Skeletal muscle tissue (tissue), 4 donors: Measurements from ENCODE around the gene THAP7. TPM values are rescaled to one million over a fixed set of nuclear protein-coding genes. Genes with fewer than 3 reads are reported as not detected.
A peak's percentile ranks its signal among the peaks of the same experiment; 100 is the strongest.

Experiments
- H3K27ac ChIP-seq: one replicate; pipeline ENCODE4 v1.7.0; 2013; ENCODE audit warnings: mild to moderate bottlenecking, low read depth, low read length, inconsistent platforms
- H3K27me3 ChIP-seq, 3 donors: one replicate each; pipeline ENCODE4 v1.7.0; 2013; ENCODE audit warnings: low read length in 3 of 3; ENCODE audit not compliant: control insufficient read depth in 3 of 3, insufficient read depth in 3 of 3
- H3K36me3 ChIP-seq, 3 donors: one replicate each; pipeline ENCODE4 v1.7.0; 2013; ENCODE audit warnings: low read length in 3 of 3; ENCODE audit not compliant: control insufficient read depth in 3 of 3, insufficient read depth in 3 of 3
- H3K4me1 ChIP-seq, 3 donors: one replicate each; pipeline ENCODE4 v1.7.0; 2013; ENCODE audit warnings: low read length in 3 of 3, mild to moderate bottlenecking in 3 of 3; ENCODE audit not compliant: control insufficient read depth in 3 of 3, insufficient read depth in 3 of 3
- H3K4me3 ChIP-seq, 3 donors: one replicate each; pipeline ENCODE4 v1.7.0; 2013; ENCODE audit warnings: low read length in 3 of 3
- H3K9ac ChIP-seq, 3 donors: one replicate each; pipeline ENCODE4 v1.7.0; 2013; ENCODE audit warnings: low read length in 3 of 3, mild to moderate bottlenecking in 3 of 3, moderate library complexity in 2 of 3, low read depth in 1 of 3
- H3K9me3 ChIP-seq, 3 donors: one replicate each; pipeline ENCODE4 v1.7.0; 2013; ENCODE audit warnings: low read length in 3 of 3; ENCODE audit not compliant: control insufficient read depth in 3 of 3
- total RNA-seq: library from RNA; depleted of rRNA; stranded (reverse); fragments of >200 nt; gene quantifications from one replicate; pipeline ENCODE4 v1.2.3, GENCODE V29; 2014
- donor health status: Osteomylitis.

THAP7 gene
- total RNA-seq, 1 donor from 2014 or later = 15.7 TPM

- H3K9me3 ChIP-seq = no peaks in the 10 kb centered on the region
- no peaks in the 10 kb centered on the region for H3K4me1 ChIP-seq
- H3K4me3 ChIP-seq = no peak overlapping the region
- no peaks in the 10 kb centered on the region for H3K36me3 ChIP-seq
- H3K9ac ChIP-seq = peak overlapping the region in 1 of 3 donors; percentile 12
- H3K27me3 ChIP-seq = peaks cover 2 to 8% (median 7%) of the 10 kb centered on the region in 3 donors
- no peak overlapping the region for H3K27ac ChIP-seq
These were observed 30.8 kb downstream of the THAP7 start for GRCh38 chr22:20970939-20971657.

- H3K9ac ChIP-seq = no peak overlapping the region
- H3K27ac ChIP-seq = no peak overlapping the region
- no peak overlapping the region for H3K4me3 ChIP-seq
- H3K4me1 ChIP-seq = peaks cover 0 to 5% (median 3%) of the 10 kb centered on the region in 3 donors
- peaks cover 13 to 20% (median 16%) of the 10 kb centered on the region in 3 donors for H3K27me3 ChIP-seq
- H3K36me3 ChIP-seq = no peaks in the 10 kb centered on the region
- no peaks in the 10 kb centered on the region for H3K9me3 ChIP-seq
These were observed 33.5 kb downstream of the THAP7 start for GRCh38 chr22:20968281-20968977.

- no peak overlapping the region for H3K27ac ChIP-seq
These were observed 34.2 kb downstream of the THAP7 start for GRCh38 chr22:20967697-20968211.

GRCh38 chr22:20966883-20967696, 34.8 kb downstream of the THAP7 start, which contains the start of gene AIFM3:
AIFM3 (plus strand) TSS chr22:20967255; CDS start chr22:20967945, 690 bp downstream.
- Histone ChIP-seq H3K27ac (no peak within 1 kb of the TSS), H3K4me3 (no peak within 1 kb of the TSS), H3K9me3 (no peaks in the 10 kb centered on the region), H3K36me3 (no peaks in the 10 kb centered on the region), H3K4me1 (peaks cover 0 to 5% (median 3%) of the 10 kb centered on the region in 3 donors), H3K9ac (no peak within 1 kb of the TSS), H3K27me3 (peaks cover 21 to 30% (median 26%) of the 10 kb centered on the region in 3 donors)

More at GRCh38 chr22:20967697-20968211, 34.2 kb downstream of the THAP7 start:
- Histone ChIP-seq H3K9me3 (no peaks in the 10 kb centered on the region), H3K27me3 (peaks cover 20 to 26% (median 22%) of the 10 kb centered on the region in 3 donors), H3K36me3 (no peaks in the 10 kb centered on the region), H3K9ac (no peak overlapping the region), H3K4me1 (peaks cover 0 to 5% (median 3%) of the 10 kb centered on the region in 3 donors), H3K4me3 (no peak overlapping the region)

GRCh38 chr22:20965888-20966855, 35.7 kb downstream of the THAP7 start:
- no peaks in the 10 kb centered on the region for H3K9me3 ChIP-seq
- H3K27ac ChIP-seq = no peak overlapping the region
- H3K9ac ChIP-seq = no peak overlapping the region
- peaks cover 21 to 34% (median 28%) of the 10 kb centered on the region in 3 donors for H3K27me3 ChIP-seq
- no peaks in the 10 kb centered on the region for H3K36me3 ChIP-seq
- H3K4me3 ChIP-seq = no peak overlapping the region
- peaks cover 0 to 5% (median 3%) of the 10 kb centered on the region in 3 donors for H3K4me1 ChIP-seq

GRCh38 chr22:20965104-20965887, 36.6 kb downstream of the THAP7 start:
- H3K9ac ChIP-seq = no peak overlapping the region
- H3K36me3 ChIP-seq = no peaks in the 10 kb centered on the region
- peaks cover 21 to 34% (median 28%) of the 10 kb centered on the region in 3 donors for H3K27me3 ChIP-seq
- H3K4me1 ChIP-seq = peaks cover 0 to 5% (median 3%) of the 10 kb centered on the region in 3 donors
- peak overlapping the region in 1 of 3 donors; percentile 29 for H3K4me3 ChIP-seq
- H3K27ac ChIP-seq = no peak overlapping the region
- H3K9me3 ChIP-seq = no peaks in the 10 kb centered on the region

- no peaks in the 10 kb centered on the region for H3K9me3 ChIP-seq
- peaks cover 0 to 5% (median 3%) of the 10 kb centered on the region in 3 donors for H3K4me1 ChIP-seq
- no peaks in the 10 kb centered on the region for H3K36me3 ChIP-seq
- peak overlapping the region in 1 of 3 donors; percentile 3 for H3K9ac ChIP-seq
- peaks cover 21 to 34% (median 28%) of the 10 kb centered on the region in 3 donors for H3K27me3 ChIP-seq
- H3K27ac ChIP-seq = no peak overlapping the region
- no peak overlapping the region for H3K4me3 ChIP-seq
These were observed 37.2 kb downstream of the THAP7 start for GRCh38 chr22:20964799-20965103.

GRCh38 chr22:20964090-20964798, 37.7 kb downstream of the THAP7 start:
- no peak overlapping the region for H3K27ac ChIP-seq
- H3K27me3 ChIP-seq = peaks cover 21 to 34% (median 28%) of the 10 kb centered on the region in 3 donors
- no peaks in the 10 kb centered on the region for H3K9me3 ChIP-seq
- H3K4me1 ChIP-seq = peaks cover 0 to 5% (median 3%) of the 10 kb centered on the region in 3 donors
- no peak overlapping the region for H3K4me3 ChIP-seq
- H3K9ac ChIP-seq = peak overlapping the region in 1 of 3 donors; percentile 3
- H3K36me3 ChIP-seq = no peaks in the 10 kb centered on the region
